ENCODE data around the gene TFCP2L1. TPM values are rescaled to one million over a fixed set of nuclear protein-coding genes. Genes with fewer than 3 reads are reported as not detected.

Gene TFCP2L1
- total and polyA plus RNA-seq, 2 experiments from 2014 or later: 0.94 to 6.4 TPM

- H3K79me2 ChIP-seq (replicated peaks; ENCODE audit: insufficient read depth): no peaks in the 10 kb centered on the region
- no peak overlapping the region for H2AFZ ChIP-seq
- H3K9me3 Mint-ChIP-seq: no peaks in the 10 kb centered on the region
- H3K27ac Mint-ChIP-seq: no peak overlapping the region
- no peak overlapping the region for H3K27ac ChIP-seq (ENCODE audit: low read depth)
- H3K36me3 ChIP-seq (ENCODE audit: insufficient read depth): no peaks in the 10 kb centered on the region
- H3K4me2 ChIP-seq: no peak overlapping the region
- H3K27me3 ChIP-seq (ENCODE audit: insufficient read depth): no peaks in the 10 kb centered on the region
- peaks cover 6% of the 10 kb centered on the region for H3K27me3 Mint-ChIP-seq (ENCODE audit: insufficient read depth, low read depth, poor library complexity)
- H3K4me1 ChIP-seq (ENCODE audit: insufficient read depth): no peaks in the 10 kb centered on the region
- H3K36me3 Mint-ChIP-seq (ENCODE audit: low read depth): no peaks in the 10 kb centered on the region
- TF ChIP-seq EZH2 (IDR thresholded peaks at IDR 0.05; ENCODE audit: low read depth, unreplicated experiment) (no peak), CTCF (conservative IDR thresholded peaks at IDR 0.05; ENCODE audit: low read depth in 2 of 2) (no peak), EZH2phosphoT487 (IDR thresholded peaks at IDR 0.05; ENCODE audit: unreplicated experiment) (no peak), POLR2AphosphoS5 (IDR thresholded peaks at IDR 0.05; ENCODE audit: low read depth) (no peak), ZNF114 (CRISPR knock-in tag; IDR thresholded peaks at IDR 0.05) (no peak), NANOG (IDR thresholded peaks at IDR 0.05; ENCODE audit: borderline replicate concordance) (no peak), STAT1 (IDR thresholded peaks at IDR 0.05; ENCODE audit: unreplicated experiment) (no peak), REST (IDR thresholded peaks at IDR 0.05; ENCODE audit: unreplicated experiment) (no peak), ZNF462 (CRISPR knock-in tag; IDR thresholded peaks at IDR 0.05) (no peak), JUNB (IDR thresholded peaks at IDR 0.05; ENCODE audit: unreplicated experiment) (no peak), CREB1 (CRISPR knock-in tag; IDR thresholded peaks at IDR 0.05; ENCODE audit: low read depth) (no peak), ETS1 (IDR thresholded peaks at IDR 0.05) (no peak)
- H3K4me3 ChIP-seq: no peak overlapping the region
- H3K4me1 Mint-ChIP-seq: no peaks in the 10 kb centered on the region
- H4K20me1 ChIP-seq (replicated peaks; ENCODE audit: insufficient read depth): no peaks in the 10 kb centered on the region
- H3K4me3 Mint-ChIP-seq: no peak overlapping the region
- no peaks in the 10 kb centered on the region for H3F3A ChIP-seq (replicated peaks; ENCODE audit: low read depth)
- ATAC-seq: no peak
- DNase-seq (ENCODE audit: low spot score): no peak
- H3K9me2 ChIP-seq (ENCODE audit: insufficient read depth): no peaks in the 10 kb centered on the region
Measured at GRCh38 chr2:121316986-121317385, 32.0 kb upstream of the TFCP2L1 start.

Data from GM23338 (cell line).